GM18520 (cell line): Measurements from ENCODE around the gene TUB.

Source experiments
- ATAC-seq: cut with Tn5 transposase; IDR thresholded peaks from one replicate; pipeline ENCODE4 v1.9.1; 2021; ENCODE audit not compliant: unreplicated experiment

The TUB gene

GRCh38 chr11:8080674-8081590 lies at the start of gene TUB:
TUB (plus strand) TSS chr11:8081211; CDS start chr11:8081511, 300 bp downstream.
- ATAC-seq, result no peak

GRCh38 chr11:8031248-8032115 lies 49.5 kb upstream of the TUB start:
- ATAC-seq, result no peak

- ATAC-seq, result no peak
Measured at GRCh38 chr11:8032122-8032521, 48.9 kb upstream of the TUB start.

- ATAC-seq, result no peak
Measured at GRCh38 chr11:8032576-8033304, 48.3 kb upstream of the TUB start.

GRCh38 chr11:8033305-8034105 lies 47.5 kb upstream of the TUB start:
- no peak for ATAC-seq

- no peak for ATAC-seq
Measured at GRCh38 chr11:8034106-8034585, 46.9 kb upstream of the TUB start.

- ATAC-seq, result no peak
Measured at GRCh38 chr11:8034604-8035190, 46.3 kb upstream of the TUB start.

GRCh38 chr11:8035200-8035855 lies 45.7 kb upstream of the TUB start:
- ATAC-seq, result no peak

GRCh38 chr11:8036002-8036802 lies 44.8 kb upstream of the TUB start:
- ATAC-seq, result no peak

- no peak for ATAC-seq
Measured at GRCh38 chr11:8036986-8037385, 44.0 kb upstream of the TUB start.

- ATAC-seq, result no peak
Measured at GRCh38 chr11:8038393-8038792, 42.6 kb upstream of the TUB start.

GRCh38 chr11:8038811-8039529 lies 42.0 kb upstream of the TUB start:
- no peak for ATAC-seq

GRCh38 chr11:8039530-8040260 lies 41.3 kb upstream of the TUB start:
- no peak for ATAC-seq

GRCh38 chr11:8040261-8040920 lies 40.6 kb upstream of the TUB start:
- ATAC-seq, result no peak

- no peak for ATAC-seq
Measured at GRCh38 chr11:8040921-8041285, 40.1 kb upstream of the TUB start.

- no peak for ATAC-seq
Measured at GRCh38 chr11:8041576-8041975, 39.4 kb upstream of the TUB start.

- no peak for ATAC-seq
Measured at GRCh38 chr11:8043756-8044155, 37.3 kb upstream of the TUB start.
